ENCODE measurements around the gene CSF1R. TPM values are rescaled to one million over a fixed set of nuclear protein-coding genes. Genes with fewer than 3 reads are reported as not detected.
A peak's percentile ranks its signal among the peaks of the same experiment; 100 is the strongest.

The CSF1R gene
- total RNA-seq, 1 donor from 2014 or later = 0.10 TPM

DNA sequence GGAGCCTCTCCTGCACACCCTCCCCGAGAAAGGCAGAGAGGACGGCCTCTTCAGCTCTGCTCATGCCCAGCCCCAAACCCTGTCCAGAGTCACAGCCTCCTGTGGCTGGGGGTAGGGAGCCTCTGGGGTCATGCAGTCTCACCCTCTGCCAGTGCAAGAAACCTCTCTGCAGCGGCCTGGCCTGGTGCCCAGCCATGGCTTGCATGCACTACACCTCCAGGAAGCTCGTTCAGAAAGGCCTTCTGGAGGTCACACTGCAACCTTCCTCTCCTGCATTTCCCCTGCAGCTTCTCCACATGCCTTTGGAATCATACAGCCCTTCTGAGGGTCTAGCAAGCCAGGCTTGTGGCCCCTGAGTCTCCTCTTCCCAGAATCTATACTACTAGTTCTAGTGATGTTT lies 17.9 kb downstream of the CSF1R start:
- Mint-ChIP-seq H3K27ac (no peak overlapping the region), H3K9me3 (no peaks in the 10 kb centered on the region), H3K4me3 (no peak overlapping the region), H3K36me3 (ENCODE audit: low read depth) (no peaks in the 10 kb centered on the region), H3K4me1 (ENCODE audit: low read depth) (peaks cover 15% of the 10 kb centered on the region), H3K27me3 (ENCODE audit: insufficient read depth) (peaks cover 3% of the 10 kb centered on the region)
- no peak for DNase-seq (ENCODE audit: low spot score)
- intact Hi-C loops (cut with micrococcal nuclease) = no loop called here

DNA sequence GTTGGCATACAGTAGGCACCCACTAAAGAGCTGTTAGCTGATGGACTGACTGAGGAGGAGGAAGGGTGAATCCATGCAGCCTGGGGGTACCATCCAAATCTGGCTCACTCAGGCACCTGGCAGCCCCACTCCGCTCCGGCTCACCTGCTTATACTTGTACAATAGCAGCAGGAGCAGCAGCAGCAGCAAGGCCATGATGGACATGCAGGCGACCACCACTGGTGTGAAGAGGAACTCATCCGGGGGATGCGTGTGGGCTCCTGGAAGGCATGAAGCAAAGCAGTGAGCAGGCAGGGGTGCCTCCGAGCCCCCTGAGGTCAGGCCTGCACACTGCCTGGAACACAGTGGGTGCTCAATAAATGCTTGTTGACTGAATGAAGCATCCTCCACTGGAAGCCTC lies 18.3 kb downstream of the CSF1R start:
- no peaks in the 10 kb centered on the region for H3K36me3 Mint-ChIP-seq (ENCODE audit: low read depth)
- no peaks in the 10 kb centered on the region for H3K9me3 Mint-ChIP-seq
- peaks cover 3% of the 10 kb centered on the region for H3K27me3 Mint-ChIP-seq (ENCODE audit: insufficient read depth)
- no peak for DNase-seq (ENCODE audit: low spot score)
- intact Hi-C loops (cut with micrococcal nuclease) = no loop called here
- H3K4me1 Mint-ChIP-seq (ENCODE audit: low read depth) = peaks cover 15% of the 10 kb centered on the region
- no peak overlapping the region for H3K27ac Mint-ChIP-seq
- no peak overlapping the region for H3K4me3 Mint-ChIP-seq

DNA sequence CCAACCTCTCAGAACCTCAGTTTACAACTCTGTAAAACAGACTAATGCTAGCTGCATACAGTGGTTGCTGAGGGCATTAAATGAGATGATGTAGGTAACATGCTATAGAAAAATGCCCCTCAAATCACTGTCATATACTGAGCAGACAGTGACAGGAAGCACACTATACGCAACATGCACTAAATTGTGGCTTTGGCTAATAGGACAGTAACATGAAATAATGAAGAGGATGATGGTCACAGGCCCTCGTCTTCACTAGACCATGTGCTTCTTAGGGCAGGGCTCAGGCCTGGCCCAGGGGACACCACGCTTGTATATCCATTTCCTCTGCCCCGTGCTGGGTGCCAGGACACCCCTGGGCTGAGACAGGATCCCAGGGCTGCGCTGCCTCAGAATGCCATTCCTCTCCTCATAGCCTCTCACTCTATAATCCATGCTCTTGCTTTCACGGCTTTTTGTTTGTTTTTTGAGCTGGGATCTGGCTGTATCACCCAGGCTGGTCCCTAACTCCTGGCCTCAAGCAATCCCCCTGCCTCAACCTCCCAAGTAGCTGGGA lies 18.9 kb downstream of the CSF1R start:
- DNase-seq (ENCODE audit: low spot score) = no peak
- Mint-ChIP-seq H3K4me3 (no peak overlapping the region), H3K4me1 (ENCODE audit: low read depth) (peaks cover 15% of the 10 kb centered on the region), H3K27ac (no peak overlapping the region), H3K36me3 (ENCODE audit: low read depth) (no peaks in the 10 kb centered on the region), H3K27me3 (ENCODE audit: insufficient read depth) (peaks cover 3% of the 10 kb centered on the region), H3K9me3 (no peaks in the 10 kb centered on the region)
- intact Hi-C loops (cut with micrococcal nuclease) = no loop called here

DNA sequence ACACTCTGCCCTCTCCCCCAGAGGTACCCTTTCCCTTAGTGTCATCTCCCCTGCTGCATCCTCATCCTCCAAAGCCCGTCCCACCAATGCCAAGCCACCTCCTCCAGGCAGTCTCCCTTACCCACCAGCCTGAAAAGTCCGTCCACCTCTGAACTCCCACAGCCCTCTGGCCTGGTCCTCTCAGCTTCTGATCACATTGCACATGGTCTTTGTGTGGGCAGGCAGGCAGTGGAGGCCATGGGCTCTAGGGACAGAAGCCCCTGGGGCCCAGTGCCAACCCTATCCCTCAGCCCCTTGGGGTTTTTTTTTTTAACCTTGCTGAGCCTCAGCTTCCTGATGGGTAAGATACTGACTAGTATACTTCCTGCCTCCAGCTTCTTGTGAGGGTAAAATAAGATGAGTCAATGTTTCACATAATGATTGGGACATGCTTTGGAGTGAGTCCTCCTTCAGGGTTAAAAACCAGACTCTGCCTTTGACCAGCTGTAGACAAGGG lies 19.4 kb downstream of the CSF1R start:
- intact Hi-C loops (cut with micrococcal nuclease) = no loop called here
- H3K9me3 Mint-ChIP-seq = no peaks in the 10 kb centered on the region
- peak overlapping the region; percentile 11 for H3K27ac Mint-ChIP-seq
- H3K36me3 Mint-ChIP-seq (ENCODE audit: low read depth) = no peaks in the 10 kb centered on the region
- H3K4me3 Mint-ChIP-seq = no peak overlapping the region
- DNase-seq (ENCODE audit: low spot score) = no peak
- H3K27me3 Mint-ChIP-seq (ENCODE audit: insufficient read depth) = peaks cover 3% of the 10 kb centered on the region
- peaks cover 15% of the 10 kb centered on the region for H3K4me1 Mint-ChIP-seq (ENCODE audit: low read depth)

DNA sequence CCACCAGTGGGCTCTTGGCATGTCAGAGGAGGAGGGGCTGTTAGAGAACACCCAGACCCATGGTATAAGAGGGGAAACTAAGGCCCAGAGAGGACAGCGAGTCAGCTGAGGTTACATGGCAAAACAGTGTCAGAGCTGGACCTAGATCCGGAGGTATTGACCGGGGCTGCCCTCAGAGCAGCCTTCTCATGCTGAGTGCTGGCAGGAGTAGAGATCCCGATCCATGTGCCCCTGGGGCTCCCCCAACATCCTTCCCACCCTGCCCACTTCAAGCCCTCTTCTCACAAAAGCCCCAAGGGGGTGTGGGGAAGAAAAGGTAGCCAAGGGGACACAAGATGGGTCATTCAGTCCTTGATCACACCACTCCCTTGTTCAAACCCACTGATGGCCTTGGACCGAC lies 19.9 kb downstream of the CSF1R start:
- H3K9me3 Mint-ChIP-seq = no peaks in the 10 kb centered on the region
- no peaks in the 10 kb centered on the region for H3K36me3 Mint-ChIP-seq (ENCODE audit: low read depth)
- H3K27me3 Mint-ChIP-seq (ENCODE audit: insufficient read depth) = peaks cover 3% of the 10 kb centered on the region
- no peak overlapping the region for H3K4me3 Mint-ChIP-seq
- intact Hi-C loops (cut with micrococcal nuclease) = no loop called here
- no peak for DNase-seq (ENCODE audit: low spot score)
- H3K27ac Mint-ChIP-seq = no peak overlapping the region
- peaks cover 15% of the 10 kb centered on the region for H3K4me1 Mint-ChIP-seq (ENCODE audit: low read depth)

DNA sequence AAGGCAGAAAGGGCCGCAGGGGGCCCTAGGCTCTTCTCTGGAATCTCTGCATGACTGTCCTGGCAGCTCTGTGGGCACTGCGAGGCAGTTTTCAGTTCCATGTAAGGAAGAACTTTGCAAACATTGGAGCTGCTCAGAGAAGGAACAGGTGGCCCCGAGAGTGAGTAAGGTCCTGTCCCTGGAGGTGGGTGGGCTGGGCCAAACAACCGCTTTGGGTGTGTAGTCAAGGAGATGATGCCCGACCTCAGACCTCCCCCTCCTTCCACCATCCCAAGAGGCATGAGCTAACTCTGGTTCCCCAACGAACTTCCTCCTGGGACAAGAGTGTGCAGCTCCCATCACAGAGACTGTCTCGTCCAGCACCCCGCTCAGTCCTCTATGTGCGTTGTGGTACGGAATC lies 20.5 kb downstream of the CSF1R start:
- H3K4me1 Mint-ChIP-seq (ENCODE audit: low read depth) = peaks cover 15% of the 10 kb centered on the region
- H3K27ac Mint-ChIP-seq = no peak overlapping the region
- H3K9me3 Mint-ChIP-seq = no peaks in the 10 kb centered on the region
- peaks cover 3% of the 10 kb centered on the region for H3K27me3 Mint-ChIP-seq (ENCODE audit: insufficient read depth)
- DNase-seq (ENCODE audit: low spot score) = no peak
- intact Hi-C loops (cut with micrococcal nuclease) = no loop called here
- H3K36me3 Mint-ChIP-seq (ENCODE audit: low read depth) = no peaks in the 10 kb centered on the region
- no peak overlapping the region for H3K4me3 Mint-ChIP-seq

DNA sequence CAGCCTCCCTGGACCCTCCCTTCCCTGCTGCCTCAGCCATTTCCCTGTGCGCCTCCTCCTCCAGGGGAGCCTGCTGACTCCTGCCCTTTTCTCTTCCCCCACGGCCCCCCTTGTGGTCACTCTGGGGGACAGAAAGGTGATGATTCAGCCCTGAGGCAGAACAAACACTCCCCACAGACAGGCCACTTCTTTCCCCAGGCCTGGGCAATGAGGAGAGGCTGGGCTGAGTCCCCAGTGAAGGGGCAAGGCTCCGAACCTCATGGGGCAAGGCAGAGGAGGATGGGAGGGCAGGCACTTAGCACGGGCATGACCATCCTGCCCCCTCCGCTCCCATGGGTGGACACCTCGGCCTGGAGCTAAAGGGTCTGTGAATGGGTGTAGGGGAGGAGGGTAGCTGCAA lies 21.0 kb downstream of the CSF1R start:
- Mint-ChIP-seq H3K9me3 (no peaks in the 10 kb centered on the region), H3K4me3 (no peak overlapping the region), H3K27me3 (ENCODE audit: insufficient read depth) (peaks cover 3% of the 10 kb centered on the region), H3K4me1 (ENCODE audit: low read depth) (peaks cover 15% of the 10 kb centered on the region), H3K36me3 (ENCODE audit: low read depth) (no peaks in the 10 kb centered on the region), H3K27ac (no peak overlapping the region)
- no peak for DNase-seq (ENCODE audit: low spot score)
- intact Hi-C loops (cut with micrococcal nuclease) = no loop called here

DNA sequence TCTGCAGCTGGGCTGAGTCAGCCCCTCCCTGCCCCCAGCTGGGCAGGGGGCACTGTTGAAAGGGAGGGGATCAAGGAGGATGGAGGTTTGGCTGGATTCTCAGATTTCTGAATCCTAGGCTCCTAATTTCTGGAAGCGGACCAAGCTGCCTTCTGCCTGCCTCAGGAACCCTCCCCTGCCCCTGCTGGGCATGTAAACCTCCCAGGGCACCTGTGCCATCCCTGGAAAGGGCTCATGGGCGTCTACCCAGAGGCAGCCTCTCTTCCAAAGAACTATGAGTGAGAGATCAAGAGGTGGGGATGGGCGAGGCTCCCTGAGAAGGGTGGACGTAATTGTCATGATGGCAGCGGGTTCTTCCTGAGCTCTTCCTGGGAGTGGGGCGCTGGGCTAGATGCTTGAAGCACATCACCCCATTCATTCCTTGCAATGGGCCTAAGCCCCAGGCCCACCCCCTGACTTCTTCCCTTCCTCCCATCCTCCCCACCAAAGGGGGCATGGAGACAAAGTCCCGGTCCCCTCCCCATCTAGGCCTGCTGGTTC lies 21.6 kb downstream of the CSF1R start:
- H3K36me3 Mint-ChIP-seq (ENCODE audit: low read depth) = no peaks in the 10 kb centered on the region
- no peak overlapping the region for H3K4me3 Mint-ChIP-seq
- H3K27me3 Mint-ChIP-seq (ENCODE audit: insufficient read depth) = peaks cover 3% of the 10 kb centered on the region
- DNase-seq (ENCODE audit: low spot score) = no peak
- no peak overlapping the region for H3K27ac Mint-ChIP-seq
- intact Hi-C loops (cut with micrococcal nuclease) = no loop called here
- peaks cover 15% of the 10 kb centered on the region for H3K4me1 Mint-ChIP-seq (ENCODE audit: low read depth)
- H3K9me3 Mint-ChIP-seq = no peaks in the 10 kb centered on the region

DNA sequence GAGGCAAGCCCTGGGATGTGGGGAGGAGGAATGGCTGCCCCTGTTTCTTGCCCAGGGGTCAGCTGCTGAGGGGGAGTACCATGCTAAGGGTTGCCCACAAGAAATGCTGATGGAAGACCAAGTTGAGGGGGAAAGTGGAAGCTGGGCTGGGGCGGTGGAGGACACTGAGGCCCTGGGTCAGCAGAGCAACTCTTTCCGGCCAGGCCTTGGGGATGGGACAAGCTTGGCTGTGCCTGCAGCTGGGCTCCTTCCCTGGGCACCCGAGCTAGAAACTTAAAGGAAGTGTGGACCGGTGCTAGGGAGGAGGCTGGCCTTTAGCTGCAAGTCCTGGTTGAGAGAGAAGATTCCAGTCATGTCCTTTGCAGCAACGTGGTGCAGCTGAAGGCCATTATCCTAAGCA lies 22.7 kb downstream of the CSF1R start:
- Mint-ChIP-seq H3K9me3 (no peaks in the 10 kb centered on the region), H3K27me3 (ENCODE audit: insufficient read depth) (peaks cover 3% of the 10 kb centered on the region), H3K4me3 (no peak overlapping the region)

DNA sequence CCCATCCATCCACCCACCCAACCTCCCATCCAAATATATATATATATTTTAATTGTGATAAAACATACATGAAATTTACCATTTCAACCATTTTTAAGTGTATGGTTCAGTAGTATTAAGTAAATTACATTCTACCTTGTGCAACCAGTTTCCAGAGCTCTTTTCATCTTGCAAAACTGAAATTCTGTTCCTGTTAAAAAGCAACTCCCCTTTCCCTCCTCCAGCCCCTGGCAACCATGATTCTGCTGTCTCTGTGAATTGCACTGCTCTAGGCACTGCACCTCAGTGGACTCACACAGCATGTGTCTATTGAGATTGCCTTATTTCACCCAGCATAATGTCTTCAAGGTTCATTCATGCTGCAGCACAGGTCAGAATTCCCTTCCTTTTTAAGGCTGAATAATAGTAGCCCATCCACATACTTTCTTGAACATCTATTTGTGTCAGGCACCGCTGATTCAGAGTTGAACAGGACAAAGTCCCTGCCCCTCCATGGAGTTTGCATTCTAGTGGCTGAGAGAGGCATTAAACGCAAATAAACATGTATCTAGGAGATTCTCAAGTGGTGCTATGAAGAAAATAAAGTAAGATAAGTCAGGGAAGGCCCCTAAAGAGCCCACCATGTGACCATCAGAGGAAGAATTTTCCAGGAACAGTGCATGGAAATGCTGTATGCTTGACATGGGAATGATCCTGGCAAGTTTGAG lies 24.0 kb downstream of the CSF1R start:
- H3K4me1 Mint-ChIP-seq (ENCODE audit: low read depth) = peaks cover 16% of the 10 kb centered on the region
- H3K27me3 Mint-ChIP-seq (ENCODE audit: insufficient read depth) = peaks cover 3% of the 10 kb centered on the region
- no peak overlapping the region for H3K27ac Mint-ChIP-seq
- no peak overlapping the region for H3K4me3 Mint-ChIP-seq
- no peak for DNase-seq (ENCODE audit: low spot score)
- intact Hi-C loops (cut with micrococcal nuclease) = no loop called here
- no peaks in the 10 kb centered on the region for H3K36me3 Mint-ChIP-seq (ENCODE audit: low read depth)
- H3K9me3 Mint-ChIP-seq = no peaks in the 10 kb centered on the region

More for the DNA sequence above, 22.7 kb downstream of the CSF1R start:
- no peaks in the 10 kb centered on the region for H3K36me3 Mint-ChIP-seq (ENCODE audit: low read depth)
- peaks cover 17% of the 10 kb centered on the region for H3K4me1 Mint-ChIP-seq (ENCODE audit: low read depth)
- intact Hi-C loops (cut with micrococcal nuclease) = no loop called here
- no peak overlapping the region for H3K27ac Mint-ChIP-seq
- DNase-seq (ENCODE audit: low spot score) = no peak

DNA sequence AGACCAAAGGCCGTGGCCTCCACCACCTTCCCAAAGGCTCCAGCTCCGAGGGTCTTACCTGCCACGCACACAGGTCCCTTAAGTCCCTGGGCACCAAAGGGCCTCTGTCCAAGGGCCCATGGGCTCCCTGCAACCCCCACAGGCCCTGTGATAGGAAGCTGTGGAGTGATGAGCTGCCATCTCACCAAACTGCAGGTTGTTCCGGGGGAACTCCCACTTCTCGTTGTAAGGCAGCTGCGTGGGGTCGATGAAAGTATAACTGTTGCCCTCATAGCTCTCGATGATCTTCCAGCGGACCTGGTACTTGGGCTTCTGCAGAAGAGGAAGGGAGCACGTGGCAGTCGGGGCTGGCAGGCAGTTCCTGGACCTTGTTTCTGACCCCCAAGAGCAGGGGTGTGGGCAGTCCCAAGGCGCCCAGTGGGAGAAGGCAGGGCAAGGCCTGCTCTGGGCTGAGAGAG lies 24.8 kb downstream of the CSF1R start:
- H3K27ac Mint-ChIP-seq = no peak overlapping the region
- DNase-seq (ENCODE audit: low spot score) = no peak
- H3K36me3 Mint-ChIP-seq (ENCODE audit: low read depth) = peaks cover 3% of the 10 kb centered on the region
- H3K4me1 Mint-ChIP-seq (ENCODE audit: low read depth) = peaks cover 8% of the 10 kb centered on the region
- H3K27me3 Mint-ChIP-seq (ENCODE audit: insufficient read depth) = peaks cover 3% of the 10 kb centered on the region
- intact Hi-C loops (cut with micrococcal nuclease) = no loop called here
- no peaks in the 10 kb centered on the region for H3K9me3 Mint-ChIP-seq
- H3K4me3 Mint-ChIP-seq = no peak overlapping the region

DNA sequence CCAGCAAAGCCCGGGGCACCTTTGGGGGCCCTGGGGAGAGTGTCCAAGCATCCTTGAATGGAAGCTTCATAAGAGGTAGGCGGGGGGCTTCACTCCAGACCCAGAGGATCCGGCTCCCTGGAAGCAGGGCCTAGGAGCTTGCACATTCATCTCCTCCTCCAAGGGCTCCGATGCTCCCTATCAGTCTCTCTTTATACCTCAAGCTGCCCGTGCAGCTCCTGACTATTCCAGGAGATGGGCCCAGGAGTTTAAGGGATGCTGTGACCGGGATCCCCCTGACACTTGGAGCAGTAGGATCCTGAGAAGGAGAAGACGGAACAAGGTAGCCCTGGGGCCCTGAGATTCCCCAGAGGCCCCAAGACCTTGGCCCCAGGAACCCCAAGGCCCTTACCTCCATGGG lies 25.9 kb downstream of the CSF1R start:
- H3K27me3 Mint-ChIP-seq (ENCODE audit: insufficient read depth) = no peaks in the 10 kb centered on the region
- no peak overlapping the region for H3K4me3 Mint-ChIP-seq
- H3K27ac Mint-ChIP-seq = no peak overlapping the region
- peaks cover 5% of the 10 kb centered on the region for H3K36me3 Mint-ChIP-seq (ENCODE audit: low read depth)
- peaks cover 7% of the 10 kb centered on the region for H3K4me1 Mint-ChIP-seq (ENCODE audit: low read depth)
- no peaks in the 10 kb centered on the region for H3K9me3 Mint-ChIP-seq
- DNase-seq (ENCODE audit: low spot score) = no peak
- intact Hi-C loops (cut with micrococcal nuclease) = no loop called here

DNA sequence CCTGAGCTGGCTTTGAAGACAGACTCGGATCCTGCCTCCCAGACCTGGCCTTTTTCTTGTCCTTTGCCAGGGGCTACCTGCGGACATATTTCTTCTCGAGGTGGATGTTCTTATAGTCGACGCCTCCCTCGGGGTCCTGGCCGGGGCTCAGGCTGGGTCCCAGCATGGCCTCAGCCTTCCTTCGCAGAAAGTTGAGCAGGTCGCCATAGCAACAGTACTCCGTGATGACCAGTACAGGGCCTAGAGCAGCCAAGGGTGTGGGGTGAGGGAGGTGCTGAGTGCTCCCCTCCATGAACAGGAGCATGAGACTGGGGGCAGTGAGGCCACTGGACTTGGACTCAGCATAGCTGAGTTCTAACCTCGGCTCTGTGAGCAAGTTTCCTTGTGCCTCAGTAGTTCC lies 26.7 kb downstream of the CSF1R start:
- intact Hi-C loops (cut with micrococcal nuclease) = no loop called here
- DNase-seq (ENCODE audit: low spot score) = no peak

More for the DNA sequence above, 26.7 kb downstream of the CSF1R start:
- Mint-ChIP-seq H3K9me3 (no peaks in the 10 kb centered on the region), H3K4me3 (no peak overlapping the region), H3K27me3 (ENCODE audit: insufficient read depth) (no peaks in the 10 kb centered on the region), H3K27ac (no peak overlapping the region), H3K36me3 (ENCODE audit: low read depth) (peaks cover 5% of the 10 kb centered on the region), H3K4me1 (ENCODE audit: low read depth) (peaks cover 7% of the 10 kb centered on the region)
